ENCODE results near the gene RICTOR. TPM values are rescaled to one million over a fixed set of nuclear protein-coding genes. Genes with fewer than 3 reads are reported as not detected.

Gene RICTOR
- total RNA-seq, 1 donor from 2014 or later: 41.3 TPM

DNA sequence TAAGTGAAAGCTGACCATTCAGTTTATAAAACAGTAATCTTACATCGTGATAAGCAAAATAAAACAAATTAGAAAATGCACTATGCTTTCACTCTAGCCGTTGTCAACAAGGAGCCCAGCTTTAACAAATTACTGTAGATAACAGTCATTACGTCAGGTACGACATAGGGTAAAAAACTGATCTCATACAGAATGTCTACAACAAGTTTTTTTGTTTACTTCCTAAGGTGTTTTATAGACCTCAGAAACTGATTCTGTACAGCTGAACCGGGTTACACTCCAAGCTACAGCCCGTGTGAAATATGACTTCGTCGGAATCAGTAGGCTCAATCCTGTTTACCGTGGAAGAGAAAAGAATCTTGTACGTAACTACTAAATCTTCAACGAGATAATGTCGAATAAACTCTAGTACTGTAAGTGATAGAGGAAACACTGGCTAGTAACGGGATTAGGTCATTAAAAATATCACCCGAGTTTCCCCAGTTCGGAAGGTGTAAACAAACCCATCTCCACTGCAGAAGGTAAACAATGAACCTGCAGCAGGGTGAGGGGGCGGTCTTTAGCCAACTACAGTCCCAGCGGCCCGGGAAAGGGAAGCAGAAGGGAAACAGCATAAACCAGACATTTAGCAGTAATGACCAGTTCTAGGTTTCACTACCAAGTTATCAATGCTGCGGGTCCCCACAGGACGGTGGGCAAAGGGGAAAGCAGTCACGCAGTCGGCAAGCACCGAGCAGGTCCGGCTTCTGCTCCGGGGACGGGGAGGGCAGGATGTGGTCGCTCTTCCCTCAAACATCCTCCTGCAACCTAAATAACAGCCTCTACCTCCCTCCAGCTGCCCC is 1.1 kb downstream of the RICTOR start:
- Histone ChIP-seq H3K27me3 (no peaks in the 10 kb centered on the region), H3K4me3 (peak overlapping the region; percentile 91), H3K9me3 (ENCODE audit: low read depth) (no peaks in the 10 kb centered on the region), H3F3A (ENCODE audit: low read depth) (peaks cover 14% of the 10 kb centered on the region), H4K20me1 (ENCODE audit: low read depth) (peaks cover 17% of the 10 kb centered on the region), H3K9ac (peak overlapping the region; percentile 96), H3K4me2 (peak overlapping the region; percentile 77), H2AFZ (replicated peaks) (peak overlapping the region; percentile 93), H3K79me2 (ENCODE audit: low read depth) (peaks cover 53% of the 10 kb centered on the region), H3K36me3 (no peaks in the 10 kb centered on the region), H3K4me1 (peaks cover 11% of the 10 kb centered on the region), H3K27ac (peak overlapping the region; percentile 98)
- peaks cover 7% of the 10 kb centered on the region for H3K27me3 Mint-ChIP-seq (ENCODE audit: insufficient read depth, low read depth)
- H3K9me3 Mint-ChIP-seq: no peaks in the 10 kb centered on the region
- peak overlapping the region; percentile 95 for H3K27ac Mint-ChIP-seq
- no peak for TF ChIP-seq EZH2 (IDR thresholded peaks at IDR 0.05)
- TF ChIP-seq, protein P1, sequence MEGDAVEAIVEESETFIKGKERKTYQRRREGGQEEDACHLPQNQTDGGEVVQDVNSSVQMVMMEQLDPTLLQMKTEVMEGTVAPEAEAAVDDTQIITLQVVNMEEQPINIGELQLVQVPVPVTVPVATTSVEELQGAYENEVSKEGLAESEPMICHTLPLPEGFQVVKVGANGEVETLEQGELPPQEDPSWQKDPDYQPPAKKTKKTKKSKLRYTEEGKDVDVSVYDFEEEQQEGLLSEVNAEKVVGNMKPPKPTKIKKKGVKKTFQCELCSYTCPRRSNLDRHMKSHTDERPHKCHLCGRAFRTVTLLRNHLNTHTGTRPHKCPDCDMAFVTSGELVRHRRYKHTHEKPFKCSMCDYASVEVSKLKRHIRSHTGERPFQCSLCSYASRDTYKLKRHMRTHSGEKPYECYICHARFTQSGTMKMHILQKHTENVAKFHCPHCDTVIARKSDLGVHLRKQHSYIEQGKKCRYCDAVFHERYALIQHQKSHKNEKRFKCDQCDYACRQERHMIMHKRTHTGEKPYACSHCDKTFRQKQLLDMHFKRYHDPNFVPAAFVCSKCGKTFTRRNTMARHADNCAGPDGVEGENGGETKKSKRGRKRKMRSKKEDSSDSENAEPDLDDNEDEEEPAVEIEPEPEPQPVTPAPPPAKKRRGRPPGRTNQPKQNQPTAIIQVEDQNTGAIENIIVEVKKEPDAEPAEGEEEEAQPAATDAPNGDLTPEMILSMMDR (IDR thresholded peaks at IDR 0.05): no peak
- no peak for TF ChIP-seq EZH2phosphoT487 (IDR thresholded peaks at IDR 0.05)
- peak overlapping the region; percentile 97 for H3K4me3 Mint-ChIP-seq
- peak; percentile 63 for DNase-seq (ENCODE audit: low spot score)
- H3K4me1 Mint-ChIP-seq: peaks cover 16% of the 10 kb centered on the region
- peaks cover 15% of the 10 kb centered on the region for H3K36me3 Mint-ChIP-seq

DNA sequence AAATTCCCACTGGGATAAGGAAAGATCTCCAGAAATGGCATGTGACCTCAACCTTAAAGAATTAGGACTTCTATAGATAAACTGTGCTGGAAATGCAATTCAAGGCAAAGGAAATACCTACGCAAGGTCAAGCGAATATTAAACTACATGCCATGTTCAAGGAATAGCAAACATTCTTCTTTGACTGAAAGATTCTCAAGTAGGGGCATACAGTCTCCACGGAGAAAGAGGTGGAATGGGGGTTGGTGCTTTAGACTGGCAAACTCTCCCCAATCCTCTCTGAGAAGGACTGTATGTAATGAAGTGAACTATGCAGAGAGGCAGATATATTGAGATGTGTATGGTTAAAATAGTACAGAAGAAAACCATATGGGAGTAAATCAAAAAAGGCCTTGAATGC is 6.1 kb downstream of the RICTOR start:
- no peak overlapping the region for H3K27ac ChIP-seq
- TF ChIP-seq, protein P1 (IDR thresholded peaks at IDR 0.05): no peak
- TF ChIP-seq EZH2 (IDR thresholded peaks at IDR 0.05) (no peak), EZH2phosphoT487 (IDR thresholded peaks at IDR 0.05) (no peak)
- peaks cover 35% of the 10 kb centered on the region for H3K36me3 Mint-ChIP-seq
- peaks cover 2% of the 10 kb centered on the region for H3K27me3 Mint-ChIP-seq (ENCODE audit: insufficient read depth, low read depth)
- peaks cover 16% of the 10 kb centered on the region for H3K9me3 Mint-ChIP-seq
- H3K4me3 ChIP-seq: no peak overlapping the region
- H3K4me3 Mint-ChIP-seq: no peak overlapping the region
- H3K27ac Mint-ChIP-seq: no peak overlapping the region
- DNase-seq (ENCODE audit: low spot score): no peak
- H2AFZ ChIP-seq (replicated peaks): no peak overlapping the region
- peaks cover 33% of the 10 kb centered on the region for H4K20me1 ChIP-seq (ENCODE audit: low read depth)
- peaks cover 1% of the 10 kb centered on the region for H3F3A ChIP-seq (ENCODE audit: low read depth)
- H3K9me3 ChIP-seq (ENCODE audit: low read depth): no peaks in the 10 kb centered on the region
- H3K36me3 ChIP-seq: no peaks in the 10 kb centered on the region
- peaks cover 5% of the 10 kb centered on the region for H3K4me1 ChIP-seq
- no peaks in the 10 kb centered on the region for H3K27me3 ChIP-seq
- no peak overlapping the region for H3K4me2 ChIP-seq
- peaks cover 8% of the 10 kb centered on the region for H3K4me1 Mint-ChIP-seq
- peaks cover 98% of the 10 kb centered on the region for H3K79me2 ChIP-seq (ENCODE audit: low read depth)
- H3K9ac ChIP-seq: no peak overlapping the region

DNA sequence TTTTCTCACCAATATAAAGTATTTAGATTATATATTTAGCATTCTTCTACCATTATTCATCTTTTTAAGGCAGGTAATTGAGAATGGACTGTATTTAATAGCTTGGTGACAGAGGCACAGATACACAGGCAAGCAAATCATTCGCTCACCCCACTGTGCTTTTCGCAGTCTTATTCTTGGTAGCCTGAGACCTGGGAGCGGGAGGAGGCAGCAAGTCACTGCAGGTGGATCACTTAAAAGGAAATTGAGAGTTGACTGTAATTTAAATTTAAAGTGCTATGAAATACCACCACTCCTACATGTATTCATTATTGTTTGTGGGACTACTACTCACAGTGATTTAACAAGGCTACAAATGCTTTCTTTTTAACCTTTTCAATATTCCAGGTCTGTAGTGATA is 9.7 kb downstream of the RICTOR start:
- no peak overlapping the region for H3K9ac ChIP-seq
- Mint-ChIP-seq H3K4me1 (no peaks in the 10 kb centered on the region), H3K9me3 (peaks cover 16% of the 10 kb centered on the region), H3K27me3 (ENCODE audit: insufficient read depth, low read depth) (peaks cover 2% of the 10 kb centered on the region), H3K4me3 (no peak overlapping the region), H3K36me3 (peaks cover 30% of the 10 kb centered on the region), H3K27ac (no peak overlapping the region)
- no peak overlapping the region for H3K27ac ChIP-seq
- H3K4me3 ChIP-seq: no peak overlapping the region
- H3K4me2 ChIP-seq: no peak overlapping the region
- TF ChIP-seq, protein P1 (IDR thresholded peaks at IDR 0.05): no peak
- TF ChIP-seq EZH2 (IDR thresholded peaks at IDR 0.05): no peak
- no peak for TF ChIP-seq EZH2phosphoT487 (IDR thresholded peaks at IDR 0.05)
- DNase-seq (ENCODE audit: low spot score): no peak
- peaks cover 98% of the 10 kb centered on the region for H3K79me2 ChIP-seq (ENCODE audit: low read depth)
- no peaks in the 10 kb centered on the region for H3K27me3 ChIP-seq
- peaks cover 32% of the 10 kb centered on the region for H4K20me1 ChIP-seq (ENCODE audit: low read depth)
- no peaks in the 10 kb centered on the region for H3K36me3 ChIP-seq
- H3K4me1 ChIP-seq: no peaks in the 10 kb centered on the region
- no peaks in the 10 kb centered on the region for H3F3A ChIP-seq (ENCODE audit: low read depth)
- H3K9me3 ChIP-seq (ENCODE audit: low read depth): no peaks in the 10 kb centered on the region
- H2AFZ ChIP-seq (replicated peaks): no peak overlapping the region

Data from neural progenitor cell (in vitro differentiated cells).